ES-I3 (cell line): ENCODE data around the gene RTKN2.

Experiments used
- H3K36me3 ChIP-seq: 2 replicates; pipeline ENCODE4 v1.6.1; 2013; ENCODE audit warnings: mild to moderate bottlenecking, low read length, control low read depth, moderate library complexity; ENCODE audit not compliant: insufficient read depth
- H3K4me1 ChIP-seq: 2 replicates; pipeline ENCODE4 v1.6.1; 2013; ENCODE audit warnings: mild to moderate bottlenecking, control low read depth, low read length; ENCODE audit not compliant: insufficient read depth
- H3K9ac ChIP-seq: 2 replicates; pipeline ENCODE4 v1.6.1; 2013; ENCODE audit warnings: low read depth, mild to moderate bottlenecking, low read length, moderate library complexity
- H3K9me3 ChIP-seq: 2 replicates; pipeline ENCODE4 v1.6.1; 2013; ENCODE audit warnings: mild to moderate bottlenecking, low read length, moderate library complexity; ENCODE audit not compliant: control insufficient read depth, insufficient read depth

Gene RTKN2

DNA sequence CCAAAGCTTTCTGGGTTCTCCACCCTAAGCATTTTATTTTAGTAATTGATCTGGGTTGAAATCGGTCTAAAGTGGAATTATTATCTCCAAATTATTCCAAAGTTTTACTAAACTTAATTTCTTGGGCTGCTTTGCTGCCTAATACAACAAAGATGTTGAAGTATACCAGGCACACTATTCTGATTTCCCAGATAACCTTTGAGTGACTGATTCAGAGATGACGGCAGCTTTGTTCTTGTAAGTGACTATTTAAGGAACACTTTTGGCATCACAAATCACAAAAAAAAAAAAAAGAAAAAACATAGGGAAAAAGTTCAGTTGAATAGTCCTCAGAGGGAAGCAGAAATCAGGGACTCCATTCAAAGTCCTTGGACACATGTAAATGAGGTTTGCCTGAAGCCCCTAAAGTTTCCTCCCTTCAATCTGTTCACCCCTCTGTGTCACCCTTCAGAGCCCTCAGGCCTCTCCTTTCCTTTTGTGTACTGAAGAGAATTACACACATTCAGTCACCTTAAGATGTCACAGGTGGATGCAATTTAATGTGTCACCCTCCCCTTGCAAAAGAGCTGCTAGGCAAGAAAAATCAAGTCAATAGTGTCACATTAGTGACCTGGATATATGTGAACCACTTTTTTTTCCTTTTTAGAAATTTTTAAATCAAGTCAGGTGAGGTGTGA lies 81.5 kb downstream of the RTKN2 start:
- no peak overlapping the region for H3K9ac ChIP-seq
- H3K4me1 ChIP-seq, result 0 out of 2 replicates have a peak, but pooled peaks cover 3% of the 10 kb centered on the region
- no peaks in the 10 kb centered on the region for H3K9me3 ChIP-seq
- H3K36me3 ChIP-seq, result 0 out of 2 replicates have a peak, but pooled peaks cover 2% of the 10 kb centered on the region

DNA sequence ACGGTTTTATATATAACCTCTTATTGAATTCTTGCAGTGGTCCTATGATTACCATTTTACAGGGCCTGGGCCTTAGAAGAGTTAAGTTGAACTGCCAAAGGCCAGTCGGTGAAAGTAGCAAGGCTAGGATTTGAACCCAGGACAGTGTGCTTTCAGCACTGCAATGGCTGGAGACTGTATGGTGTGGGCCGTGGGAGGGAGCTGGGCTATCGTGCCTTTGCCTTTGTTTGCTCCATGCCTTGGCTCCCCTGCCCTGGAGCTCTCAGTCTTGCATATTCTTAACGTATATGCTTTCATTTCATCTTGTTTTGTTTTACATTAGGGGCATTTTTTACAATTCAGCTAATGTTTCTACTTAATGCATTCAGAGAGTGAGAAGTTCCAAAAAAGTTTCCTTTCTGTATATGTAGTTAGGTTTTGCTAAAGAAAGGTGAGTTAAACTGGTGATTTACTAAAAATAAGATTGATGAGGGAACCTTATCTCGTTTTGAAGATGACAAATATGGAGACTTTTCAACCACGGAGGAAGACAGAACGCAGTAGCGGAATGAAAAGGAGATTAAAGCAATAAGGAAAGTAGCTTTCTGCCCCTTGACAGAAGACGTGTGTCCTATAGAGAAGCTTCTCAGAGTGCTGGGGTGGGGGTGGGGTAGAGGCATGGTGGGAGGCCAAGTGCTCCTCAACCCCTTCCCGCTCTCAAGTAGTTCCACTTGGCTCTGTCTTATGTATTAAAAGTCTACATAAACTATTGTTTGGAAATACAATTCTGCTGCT lies 82.5 kb downstream of the RTKN2 start:
- Histone ChIP-seq H3K4me1 (0 out of 2 replicates have a peak, but pooled peaks cover 3% of the 10 kb centered on the region), H3K9me3 (no peaks in the 10 kb centered on the region), H3K9ac (no peak overlapping the region), H3K36me3 (no peaks in the 10 kb centered on the region)

DNA sequence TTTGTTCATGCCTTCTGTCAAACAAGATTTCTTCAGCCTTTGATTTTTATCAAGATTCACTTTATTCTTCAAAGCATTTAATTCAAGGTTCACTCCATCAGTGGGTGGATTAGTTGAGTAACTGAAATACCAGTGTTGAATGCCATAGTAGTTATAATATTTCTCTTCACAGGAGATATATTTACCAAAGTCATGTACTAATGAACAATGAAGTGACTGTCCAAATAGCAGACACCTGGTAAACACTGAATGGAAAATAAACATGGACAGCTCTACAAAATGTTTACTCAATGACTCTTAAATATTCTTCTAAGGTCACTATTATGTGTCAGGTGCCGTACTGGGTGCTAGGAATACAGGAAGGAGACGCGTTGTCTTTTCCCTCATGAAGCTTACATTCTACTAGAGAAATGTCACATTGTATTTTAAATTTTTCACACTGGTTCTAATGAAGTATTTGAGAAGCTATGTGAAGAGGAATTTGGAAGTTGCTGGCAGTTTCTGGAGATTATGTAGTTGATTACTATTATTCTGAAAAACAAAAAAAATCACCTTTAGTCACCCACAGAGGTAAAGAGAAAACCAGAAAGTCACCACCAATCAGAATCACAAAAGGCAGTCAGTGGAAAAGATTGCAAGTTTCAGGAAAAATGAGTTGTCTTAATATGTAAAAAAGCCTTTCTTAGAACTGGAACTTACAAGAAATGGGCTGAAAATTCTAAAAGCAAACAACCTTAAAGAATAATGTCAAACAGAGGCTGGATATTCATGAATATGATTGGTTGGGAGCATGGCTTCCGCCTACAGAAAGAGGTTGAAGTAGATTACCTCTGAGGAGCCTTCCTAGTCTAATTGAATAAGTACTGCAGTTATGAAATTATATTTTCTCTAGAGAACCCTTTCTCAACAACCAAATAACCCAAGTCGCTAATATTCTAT lies 84.5 kb downstream of the RTKN2 start:
- no peaks in the 10 kb centered on the region for H3K9me3 ChIP-seq

DNA sequence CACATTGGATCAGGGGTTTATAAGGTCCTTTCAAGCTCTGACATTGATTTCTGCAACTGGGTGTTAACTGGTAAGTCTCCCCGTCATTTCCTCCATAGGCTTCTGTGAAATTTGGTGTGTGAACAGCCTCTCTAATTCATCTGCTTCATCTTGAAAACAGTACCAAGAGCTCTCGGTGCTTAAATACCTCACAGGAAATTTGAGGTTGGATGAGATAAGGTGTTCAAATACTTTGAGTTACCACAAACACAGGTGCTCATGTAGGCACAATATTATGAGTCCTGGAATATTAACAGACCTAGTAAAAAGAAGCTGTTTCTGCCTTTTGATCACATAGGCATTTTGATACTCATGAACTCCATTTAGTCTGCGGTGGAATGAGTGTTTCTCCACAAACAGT lies 85.2 kb downstream of the RTKN2 start:
- no peaks in the 10 kb centered on the region for H3K36me3 ChIP-seq
- H3K9ac ChIP-seq, result no peak overlapping the region
- H3K4me1 ChIP-seq, result 0 out of 2 replicates have a peak, but pooled peaks cover 3% of the 10 kb centered on the region

More for the DNA sequence above, 84.5 kb downstream of the RTKN2 start:
- no peak overlapping the region for H3K9ac ChIP-seq
- no peaks in the 10 kb centered on the region for H3K36me3 ChIP-seq
- H3K4me1 ChIP-seq, result 0 out of 2 replicates have a peak, but pooled peaks cover 3% of the 10 kb centered on the region

DNA sequence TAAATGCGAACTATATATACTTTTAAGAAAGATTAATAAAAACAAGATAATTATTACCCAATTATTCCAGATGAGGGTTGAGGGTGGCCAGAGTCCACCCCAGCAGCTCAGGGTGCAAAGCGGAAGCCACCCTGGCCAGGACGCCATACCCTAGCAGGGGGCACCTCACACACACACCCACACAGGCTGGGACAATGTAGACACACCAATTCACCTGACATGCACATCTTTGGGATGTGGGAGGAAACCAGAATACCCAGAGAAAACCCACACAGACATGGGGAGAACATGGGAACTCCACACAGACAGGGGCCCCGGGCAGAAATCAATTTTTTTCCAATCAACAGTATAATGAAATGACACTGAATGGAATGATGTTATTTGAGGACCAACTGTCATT lies 86.0 kb downstream of the RTKN2 start:
- Histone ChIP-seq H3K9me3 (no peaks in the 10 kb centered on the region), H3K4me1 (0 out of 2 replicates have a peak, but pooled peaks cover 3% of the 10 kb centered on the region), H3K36me3 (no peaks in the 10 kb centered on the region)

More for the DNA sequence above, 85.2 kb downstream of the RTKN2 start:
- H3K9me3 ChIP-seq, result no peaks in the 10 kb centered on the region

DNA sequence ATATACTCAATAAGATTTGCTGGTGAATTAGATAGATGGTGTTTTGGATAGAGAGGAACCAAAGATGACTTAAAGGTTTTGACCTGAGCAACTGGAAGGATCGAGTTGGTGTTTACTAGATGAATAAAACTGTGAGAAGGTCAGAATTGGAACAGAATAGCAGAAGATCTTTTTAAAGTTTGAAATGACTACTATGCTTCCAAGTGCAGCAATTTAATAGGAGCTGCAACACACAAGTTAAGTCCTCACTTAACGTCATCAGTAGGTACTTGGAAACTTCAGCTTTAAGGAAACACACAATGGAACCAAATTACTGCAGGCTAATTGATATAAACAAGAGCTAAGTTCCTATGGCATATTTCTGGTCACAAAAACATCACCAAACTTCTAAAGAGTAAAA lies 86.5 kb downstream of the RTKN2 start:
- Histone ChIP-seq H3K9ac (no peak overlapping the region), H3K4me1 (0 out of 2 replicates have a peak, but pooled peaks cover 3% of the 10 kb centered on the region), H3K9me3 (no peaks in the 10 kb centered on the region), H3K36me3 (no peaks in the 10 kb centered on the region)

More for the DNA sequence above, 86.0 kb downstream of the RTKN2 start:
- H3K9ac ChIP-seq, result no peak overlapping the region

DNA sequence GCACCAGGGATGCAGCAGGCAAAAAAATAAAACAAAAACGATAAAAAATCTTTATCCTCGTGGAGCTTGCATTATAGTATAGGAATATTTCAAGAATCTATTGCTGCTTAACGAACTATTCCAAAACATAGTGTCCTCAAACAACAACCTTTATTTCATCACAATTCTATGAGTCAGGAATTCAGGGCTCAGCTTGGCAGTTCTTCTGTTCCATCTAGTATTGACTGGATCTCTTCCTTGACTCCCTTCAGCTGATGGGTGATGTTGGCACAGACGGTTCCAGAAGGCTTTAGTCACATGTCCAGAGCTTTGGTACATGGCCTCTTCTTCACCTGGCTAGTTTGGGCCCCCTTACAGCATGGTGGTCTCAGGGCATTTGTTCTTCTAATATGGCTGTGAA lies 88.0 kb downstream of the RTKN2 start:
- no peaks in the 10 kb centered on the region for H3K4me1 ChIP-seq
- no peaks in the 10 kb centered on the region for H3K9me3 ChIP-seq
- H3K36me3 ChIP-seq, result no peaks in the 10 kb centered on the region
- H3K9ac ChIP-seq, result no peak overlapping the region

DNA sequence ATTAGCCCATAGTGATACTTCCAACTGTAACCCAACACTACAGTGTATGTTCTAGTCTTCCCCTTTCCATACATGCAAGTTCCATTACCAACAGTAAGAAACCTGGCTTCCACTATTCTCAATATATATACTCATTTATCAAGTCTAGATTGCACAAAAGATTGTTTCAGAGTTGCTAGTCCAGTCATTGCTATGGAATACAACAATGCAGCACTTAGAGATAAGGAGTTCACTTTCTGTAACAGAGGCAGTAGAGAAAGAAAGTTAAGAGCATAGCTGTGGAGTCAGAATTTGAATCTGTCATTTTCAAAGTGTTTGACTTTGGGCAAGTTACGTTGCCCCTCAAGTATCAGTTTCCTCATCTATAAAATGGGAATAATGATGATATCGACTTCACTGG lies 90.1 kb downstream of the RTKN2 start:
- Histone ChIP-seq H3K9me3 (no peaks in the 10 kb centered on the region), H3K4me1 (no peaks in the 10 kb centered on the region), H3K9ac (no peak overlapping the region), H3K36me3 (no peaks in the 10 kb centered on the region)

DNA sequence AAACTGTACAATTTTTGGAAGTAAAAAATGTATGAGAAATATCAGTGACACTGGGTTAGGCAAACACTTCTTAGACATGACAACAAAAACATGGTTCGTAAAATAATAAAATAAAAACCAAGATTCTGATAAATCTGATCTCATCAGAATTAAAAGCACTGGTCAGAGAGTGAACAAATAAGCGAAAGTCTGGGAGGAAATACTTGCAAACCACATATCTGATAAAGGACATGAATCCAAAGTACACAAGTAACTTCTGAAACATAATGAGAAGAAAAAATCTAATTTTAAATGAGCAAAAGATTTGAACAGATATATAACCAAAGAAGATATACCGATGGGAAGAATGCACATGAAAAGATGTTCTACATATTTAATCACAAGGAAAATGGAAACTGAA lies 91.5 kb downstream of the RTKN2 start:
- Histone ChIP-seq H3K4me1 (no peaks in the 10 kb centered on the region), H3K36me3 (no peaks in the 10 kb centered on the region), H3K9ac (no peak overlapping the region), H3K9me3 (no peaks in the 10 kb centered on the region)

DNA sequence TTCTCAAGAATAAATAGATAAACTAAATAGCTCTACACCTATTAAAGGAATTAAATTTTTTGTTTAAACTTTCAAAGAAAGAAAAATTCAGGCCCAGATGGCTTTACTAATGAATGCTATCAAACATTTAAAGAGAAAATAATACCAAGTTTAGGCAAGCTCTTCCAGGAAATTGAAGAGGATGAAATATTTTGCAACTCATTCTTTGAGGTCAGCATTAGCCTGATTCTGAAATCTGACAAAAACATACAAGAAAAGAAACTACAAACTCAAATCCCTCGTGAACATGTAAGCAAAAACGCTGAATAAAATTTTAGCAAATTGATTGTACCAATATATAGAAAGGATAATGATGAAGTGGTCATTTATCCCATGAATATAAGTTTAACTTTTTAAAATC lies 93.4 kb downstream of the RTKN2 start:
- H3K4me1 ChIP-seq, result no peaks in the 10 kb centered on the region
- no peaks in the 10 kb centered on the region for H3K36me3 ChIP-seq
- no peaks in the 10 kb centered on the region for H3K9me3 ChIP-seq
- H3K9ac ChIP-seq, result no peak overlapping the region

DNA sequence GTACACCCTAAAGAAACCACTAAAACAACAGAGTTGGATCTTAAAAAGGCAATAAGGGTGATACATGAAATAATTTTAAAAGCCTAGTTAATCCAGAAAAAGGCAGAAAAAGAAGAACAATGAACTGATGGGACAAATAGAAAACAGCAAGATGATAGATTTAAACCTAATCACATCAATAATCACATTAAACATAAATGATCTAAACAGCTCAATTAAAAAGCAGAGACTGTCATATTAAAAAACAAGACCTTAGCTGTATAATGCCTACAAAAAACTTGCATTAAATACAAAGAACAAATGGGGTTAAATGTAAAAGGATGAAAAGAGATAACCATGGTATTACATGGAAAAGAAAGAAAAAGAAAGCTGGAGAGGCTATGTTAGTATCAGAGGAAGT lies 96.2 kb downstream of the RTKN2 start:
- H3K9me3 ChIP-seq, result no peaks in the 10 kb centered on the region
- H3K36me3 ChIP-seq, result no peaks in the 10 kb centered on the region
- H3K9ac ChIP-seq, result no peak overlapping the region

DNA sequence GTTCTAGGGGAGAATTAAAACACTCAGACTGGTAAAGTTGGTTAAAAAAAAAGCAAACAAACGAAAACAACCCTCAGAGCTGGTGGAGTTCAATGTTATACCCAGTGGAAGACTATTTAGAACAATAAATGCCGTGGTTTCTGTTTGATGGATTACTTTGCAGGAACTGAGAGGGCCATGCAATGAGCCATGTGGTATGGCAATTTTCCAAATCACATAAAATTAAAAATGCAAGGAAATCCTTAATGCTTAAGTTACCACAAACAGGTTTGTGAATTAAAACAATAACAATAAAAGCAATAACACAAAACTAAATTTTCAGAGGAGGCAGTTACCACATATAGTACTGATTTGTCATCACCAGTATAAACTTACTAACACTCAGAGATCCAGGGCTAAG lies 96.9 kb downstream of the RTKN2 start:
- H3K4me1 ChIP-seq, result no peaks in the 10 kb centered on the region; the same call in 1 of the 2 replicates

More for the DNA sequence above, 96.2 kb downstream of the RTKN2 start:
- H3K4me1 ChIP-seq, result no peaks in the 10 kb centered on the region

DNA sequence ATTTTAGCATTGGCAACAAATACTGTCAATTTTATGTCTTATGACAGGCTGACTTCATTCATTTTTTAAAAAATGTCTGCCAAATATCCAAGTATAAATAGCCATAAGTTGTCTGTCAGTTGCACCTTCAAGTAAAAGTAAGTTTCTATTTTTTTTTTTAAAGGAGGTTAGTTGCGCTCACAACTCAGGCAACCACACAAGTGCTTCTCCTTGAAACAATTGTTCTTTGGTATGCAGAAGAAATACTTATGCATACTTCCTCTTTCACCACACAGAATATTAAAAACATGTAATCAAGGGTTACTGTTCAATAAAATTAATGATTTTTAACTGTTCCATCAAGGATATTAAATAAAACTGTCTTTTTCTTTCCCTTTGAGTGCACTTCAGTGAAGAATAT lies 97.9 kb downstream of the RTKN2 start:
- no peaks in the 10 kb centered on the region for H3K9me3 ChIP-seq
- no peak overlapping the region for H3K9ac ChIP-seq
- no peaks in the 10 kb centered on the region; the same call in 1 of the 2 replicates for H3K4me1 ChIP-seq
- H3K36me3 ChIP-seq, result no peaks in the 10 kb centered on the region

More for the DNA sequence above, 96.9 kb downstream of the RTKN2 start:
- Histone ChIP-seq H3K9ac (no peak overlapping the region), H3K36me3 (no peaks in the 10 kb centered on the region), H3K9me3 (no peaks in the 10 kb centered on the region)
